Activated CD8-positive, alpha-beta T cell treated with anti-CD3 and anti-CD28 coated beads, Interleukin-2, amount 10 ng/mL, durations not matched to agents 7 days and 5 days (primary cell): ENCODE data around the gene HBM. TPM values are rescaled to one million over a fixed set of nuclear protein-coding genes. Genes with fewer than 3 reads are reported as not detected.

Experiments used
- ATAC-seq: fragments of 150-1000 bp; cut with Tn5 transposase; one replicate; pipeline ENCODE4 v1.10.0; 2021; ENCODE audit warnings: moderate library complexity
- CTCF ChIA-PET: fragments of 350-600 bp; sonication (Branson Sonifier 250); formaldehyde crosslinking; loops from one replicate; lab custom pipeline; 2021; ENCODE audit warnings: antibody characterized with exemption; lab: Charles Lee
- POLR2A ChIA-PET: fragments of 350-600 bp; sonication (Branson Sonifier 250); formaldehyde crosslinking; loops from one replicate; lab custom pipeline; 2021; ENCODE audit warnings: antibody characterized with exemption; lab: Charles Lee
- DNase-seq: peaks from one replicate; pipeline ENCODE4 v3.0.0-alpha.2; 2020
- H3K27ac Mint-ChIP-seq: one replicate; pipeline ENCODE4 v1.8.0; 2021; ENCODE audit warnings: mild to moderate bottlenecking, mixed read lengths
- H3K27me3 Mint-ChIP-seq: one replicate; pipeline ENCODE4 v1.8.0; 2021; ENCODE audit warnings: low read depth, mixed read lengths
- H3K36me3 Mint-ChIP-seq: one replicate; pipeline ENCODE4 v1.8.0; 2021; ENCODE audit warnings: low read depth, mixed read lengths
- H3K4me1 Mint-ChIP-seq: one replicate; pipeline ENCODE4 v1.8.0; 2021; ENCODE audit warnings: low read depth, mixed read lengths
- H3K4me3 Mint-ChIP-seq: one replicate; pipeline ENCODE4 v1.8.0; 2021; ENCODE audit warnings: mild to moderate bottlenecking, mixed read lengths
- H3K9me3 Mint-ChIP-seq: one replicate; pipeline ENCODE4 v1.8.0; 2022; ENCODE audit warnings: mixed read lengths; ENCODE audit not compliant: insufficient read depth
- total RNA-seq, 2 experiments: library from RNA; stranded (reverse); gene quantifications; one replicate each; pipeline ENCODE4 v1.2.3, GENCODE V29; 2021

Gene HBM
- total RNA-seq, 2 experiments from 2014 or later: not detected

GRCh38 chr16:180101-180675 is 14.4 kb downstream of the HBM start, which contains the start of gene HBQ1:
Gene HBQ1, plus strand, starts transcription at chr16:180459. Its CDS starts 28 bp downstream, at chr16:180487.
- H3K9me3 Mint-ChIP-seq: no peaks in the 10 kb centered on the region
- CTCF ChIA-PET: interaction anchor here (0.6 to 3.1 kb wide), 6 partner anchors 12 to 114 kb away, joined by 3 to 17 read pairs (median 7); partner anchors contain the start of gene RHBDF1
- DNase-seq (peak; percentile 38), ATAC-seq (no peak)
- POLR2A ChIA-PET: interaction anchor here (0.7 to 1.1 kb wide), 2 partner anchors 12 to 48 kb away, joined by 3 read pairs; no protein-coding TSS in a partner anchor
- no peaks in the 10 kb centered on the region for H3K36me3 Mint-ChIP-seq
- H3K4me1 Mint-ChIP-seq: peaks cover 16% of the 10 kb centered on the region
- peaks cover 30% of the 10 kb centered on the region for H3K27me3 Mint-ChIP-seq
- H3K27ac Mint-ChIP-seq: no peak within 1 kb of the TSS
- no peak within 1 kb of the TSS for H3K4me3 Mint-ChIP-seq

GRCh38 chr16:180681-181564 is 15.1 kb downstream of the HBM start:
- CTCF ChIA-PET: interaction anchor here (0.5 to 3.1 kb wide), 11 partner anchors 10 to 115 kb away, joined by 3 to 17 read pairs (median 3); partner anchors contain the start of gene RHBDF1
- ATAC-seq (peak; percentile 78), DNase-seq (peak; percentile 88)
- no peaks in the 10 kb centered on the region for H3K9me3 Mint-ChIP-seq
- POLR2A ChIA-PET: interaction anchor here (0.7 to 1.1 kb wide), 2 partner anchors 13 to 47 kb away, joined by 3 read pairs; no protein-coding TSS in a partner anchor
- H3K27ac Mint-ChIP-seq: no peak overlapping the region
- peaks cover 3% of the 10 kb centered on the region for H3K36me3 Mint-ChIP-seq
- H3K4me3 Mint-ChIP-seq: no peak overlapping the region
- H3K27me3 Mint-ChIP-seq: peaks cover 24% of the 10 kb centered on the region
- H3K4me1 Mint-ChIP-seq: peaks cover 12% of the 10 kb centered on the region

GRCh38 chr16:181565-182021 is 15.8 kb downstream of the HBM start:
- POLR2A ChIA-PET: interaction anchor here (0.9 kb wide), 1 partner anchor 75 kb away, joined by 3 read pairs; no protein-coding TSS in a partner anchor
- Mint-ChIP-seq H3K27ac (no peak overlapping the region), H3K9me3 (no peaks in the 10 kb centered on the region), H3K4me1 (peaks cover 12% of the 10 kb centered on the region), H3K27me3 (peaks cover 24% of the 10 kb centered on the region), H3K4me3 (no peak overlapping the region), H3K36me3 (peaks cover 3% of the 10 kb centered on the region)
- DNase-seq (no peak), ATAC-seq (no peak)
- CTCF ChIA-PET: interaction anchor here (0.5 to 3.1 kb wide), 12 partner anchors 9 to 143 kb away, joined by 3 to 17 read pairs (median 3); no protein-coding TSS in a partner anchor

- Mint-ChIP-seq H3K36me3 (peaks cover 9% of the 10 kb centered on the region), H3K27me3 (peaks cover 16% of the 10 kb centered on the region), H3K4me3 (no peak overlapping the region), H3K27ac (no peak overlapping the region), H3K4me1 (peaks cover 6% of the 10 kb centered on the region), H3K9me3 (no peaks in the 10 kb centered on the region)
- CTCF ChIA-PET: interaction anchor here (1.4 kb wide), 1 partner anchor 114 kb away, joined by 4 read pairs; no protein-coding TSS in a partner anchor
- POLR2A ChIA-PET: no interaction called here
- ATAC-seq: no peak
- no peak for DNase-seq
These were observed 17.2 kb downstream of the HBM start for GRCh38 chr16:183005-183404.

GRCh38 chr16:185213-185612 is 19.4 kb downstream of the HBM start:
- no peaks in the 10 kb centered on the region for H3K27me3 Mint-ChIP-seq
- ChIA-PET POLR2A (no interaction called here), CTCF (no interaction called here)
- DNase-seq: no peak
- H3K27ac Mint-ChIP-seq: no peak overlapping the region
- H3K4me1 Mint-ChIP-seq: peaks cover 8% of the 10 kb centered on the region
- H3K36me3 Mint-ChIP-seq: peaks cover 25% of the 10 kb centered on the region
- no peak overlapping the region for H3K4me3 Mint-ChIP-seq
- H3K9me3 Mint-ChIP-seq: no peaks in the 10 kb centered on the region
- ATAC-seq: no peak

- DNase-seq (no peak), ATAC-seq (no peak)
- Mint-ChIP-seq H3K9me3 (no peaks in the 10 kb centered on the region), H3K27ac (no peak overlapping the region), H3K4me3 (no peak overlapping the region), H3K4me1 (peaks cover 8% of the 10 kb centered on the region), H3K36me3 (peaks cover 27% of the 10 kb centered on the region), H3K27me3 (no peaks in the 10 kb centered on the region)
- ChIA-PET POLR2A (no interaction called here), CTCF (no interaction called here)
These were observed 19.9 kb downstream of the HBM start for GRCh38 chr16:185691-186090.

- ChIA-PET CTCF (interaction anchor here (1.3 to 3.0 kb wide), 3 partner anchors 81 to 131 kb away, joined by 3 to 13 read pairs (median 6); no protein-coding TSS in a partner anchor), POLR2A (no interaction called here)
- Mint-ChIP-seq H3K4me3 (no peak overlapping the region), H3K4me1 (peaks cover 6% of the 10 kb centered on the region), H3K27ac (no peak overlapping the region), H3K27me3 (no peaks in the 10 kb centered on the region), H3K36me3 (peaks cover 38% of the 10 kb centered on the region), H3K9me3 (no peaks in the 10 kb centered on the region)
- ATAC-seq (no peak), DNase-seq (no peak)
These were observed 21.6 kb downstream of the HBM start for GRCh38 chr16:187330-187729.

- H3K4me1 Mint-ChIP-seq: peaks cover 6% of the 10 kb centered on the region
- peaks cover 41% of the 10 kb centered on the region for H3K36me3 Mint-ChIP-seq
- POLR2A ChIA-PET: interaction anchor here (0.7 kb wide), 1 partner anchor 78 kb away, joined by 3 read pairs; no protein-coding TSS in a partner anchor
- DNase-seq (peak; percentile 52), ATAC-seq (peak; percentile 76)
- peak overlapping the region; percentile 39 for H3K27ac Mint-ChIP-seq
- H3K9me3 Mint-ChIP-seq: no peaks in the 10 kb centered on the region
- no peak overlapping the region for H3K4me3 Mint-ChIP-seq
- H3K27me3 Mint-ChIP-seq: no peaks in the 10 kb centered on the region
- CTCF ChIA-PET: interaction anchor here (1.3 to 3.0 kb wide), 5 partner anchors 80 to 174 kb away, joined by 3 to 13 read pairs (median 5); no protein-coding TSS in a partner anchor
These were observed 22.9 kb downstream of the HBM start for GRCh38 chr16:188674-189073.

- no peaks in the 10 kb centered on the region for H3K27me3 Mint-ChIP-seq
- CTCF ChIA-PET: interaction anchor here (0.6 to 3.0 kb wide), 3 partner anchors 28 to 124 kb away, joined by 3 to 13 read pairs (median 6); no protein-coding TSS in a partner anchor
- peaks cover 46% of the 10 kb centered on the region for H3K36me3 Mint-ChIP-seq
- no peak for ATAC-seq
- POLR2A ChIA-PET: no interaction called here
- H3K9me3 Mint-ChIP-seq: no peaks in the 10 kb centered on the region
- DNase-seq: no peak
- peaks cover 6% of the 10 kb centered on the region for H3K4me1 Mint-ChIP-seq
- no peak overlapping the region for H3K27ac Mint-ChIP-seq
- H3K4me3 Mint-ChIP-seq: no peak overlapping the region
These were observed 23.9 kb downstream of the HBM start for GRCh38 chr16:189604-190186.

GRCh38 chr16:191831-192230 is 26.1 kb downstream of the HBM start:
- Mint-ChIP-seq H3K4me1 (peaks cover 6% of the 10 kb centered on the region), H3K27me3 (no peaks in the 10 kb centered on the region), H3K36me3 (peaks cover 53% of the 10 kb centered on the region), H3K27ac (no peak overlapping the region), H3K4me3 (no peak overlapping the region), H3K9me3 (no peaks in the 10 kb centered on the region)
- DNase-seq: no peak
- no peak for ATAC-seq
- CTCF ChIA-PET: interaction anchor here (1.2 kb wide), 1 partner anchor 85 kb away, joined by 4 read pairs; no protein-coding TSS in a partner anchor
- POLR2A ChIA-PET: no interaction called here

GRCh38 chr16:192686-193085 is 26.9 kb downstream of the HBM start:
- Mint-ChIP-seq H3K4me1 (peaks cover 6% of the 10 kb centered on the region), H3K4me3 (no peak overlapping the region), H3K27ac (no peak overlapping the region), H3K27me3 (no peaks in the 10 kb centered on the region), H3K9me3 (no peaks in the 10 kb centered on the region), H3K36me3 (peaks cover 50% of the 10 kb centered on the region)
- ATAC-seq: no peak
- DNase-seq: no peak
- POLR2A ChIA-PET: no interaction called here
- CTCF ChIA-PET: no interaction called here
